Measurements from ENCODE around the gene MARCHF2.

GRCh38 chr19:8367327-8368001, 45.6 kb upstream of the MARCHF2 start:
- TF ChIP-seq, protein P1, sequence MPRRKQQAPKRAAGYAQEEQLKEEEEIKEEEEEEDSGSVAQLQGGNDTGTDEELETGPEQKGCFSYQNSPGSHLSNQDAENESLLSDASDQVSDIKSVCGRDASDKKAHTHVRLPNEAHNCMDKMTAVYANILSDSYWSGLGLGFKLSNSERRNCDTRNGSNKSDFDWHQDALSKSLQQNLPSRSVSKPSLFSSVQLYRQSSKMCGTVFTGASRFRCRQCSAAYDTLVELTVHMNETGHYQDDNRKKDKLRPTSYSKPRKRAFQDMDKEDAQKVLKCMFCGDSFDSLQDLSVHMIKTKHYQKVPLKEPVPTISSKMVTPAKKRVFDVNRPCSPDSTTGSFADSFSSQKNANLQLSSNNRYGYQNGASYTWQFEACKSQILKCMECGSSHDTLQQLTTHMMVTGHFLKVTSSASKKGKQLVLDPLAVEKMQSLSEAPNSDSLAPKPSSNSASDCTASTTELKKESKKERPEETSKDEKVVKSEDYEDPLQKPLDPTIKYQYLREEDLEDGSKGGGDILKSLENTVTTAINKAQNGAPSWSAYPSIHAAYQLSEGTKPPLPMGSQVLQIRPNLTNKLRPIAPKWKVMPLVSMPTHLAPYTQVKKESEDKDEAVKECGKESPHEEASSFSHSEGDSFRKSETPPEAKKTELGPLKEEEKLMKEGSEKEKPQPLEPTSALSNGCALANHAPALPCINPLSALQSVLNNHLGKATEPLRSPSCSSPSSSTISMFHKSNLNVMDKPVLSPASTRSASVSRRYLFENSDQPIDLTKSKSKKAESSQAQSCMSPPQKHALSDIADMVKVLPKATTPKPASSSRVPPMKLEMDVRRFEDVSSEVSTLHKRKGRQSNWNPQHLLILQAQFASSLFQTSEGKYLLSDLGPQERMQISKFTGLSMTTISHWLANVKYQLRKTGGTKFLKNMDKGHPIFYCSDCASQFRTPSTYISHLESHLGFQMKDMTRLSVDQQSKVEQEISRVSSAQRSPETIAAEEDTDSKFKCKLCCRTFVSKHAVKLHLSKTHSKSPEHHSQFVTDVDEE (CRISPR knock-in tag; IDR thresholded peaks at IDR 0.05), result peak; percentile 58; the same call in 1 of the 2 replicates
- TF ChIP-seq PPARA (CRISPR knock-in tag; IDR thresholded peaks at IDR 0.05; ENCODE audit: borderline replicate concordance) (peak; percentile 98), ZNF8 (CRISPR knock-in tag; IDR thresholded peaks at IDR 0.05) (no peak), OSR1 (CRISPR knock-in tag; IDR thresholded peaks at IDR 0.05) (no peak), ZFP30 (CRISPR knock-in tag; IDR thresholded peaks at IDR 0.05) (no peak), ISL1 (CRISPR knock-in tag; IDR thresholded peaks at IDR 0.05) (no peak), ZNF565 (CRISPR knock-in tag; conservative IDR thresholded peaks at IDR 0.05; ENCODE audit: low read depth) (no peak), GLIS3 (CRISPR knock-in tag; IDR thresholded peaks at IDR 0.05) (no peak)
- TF ChIP-seq, protein P2, sequence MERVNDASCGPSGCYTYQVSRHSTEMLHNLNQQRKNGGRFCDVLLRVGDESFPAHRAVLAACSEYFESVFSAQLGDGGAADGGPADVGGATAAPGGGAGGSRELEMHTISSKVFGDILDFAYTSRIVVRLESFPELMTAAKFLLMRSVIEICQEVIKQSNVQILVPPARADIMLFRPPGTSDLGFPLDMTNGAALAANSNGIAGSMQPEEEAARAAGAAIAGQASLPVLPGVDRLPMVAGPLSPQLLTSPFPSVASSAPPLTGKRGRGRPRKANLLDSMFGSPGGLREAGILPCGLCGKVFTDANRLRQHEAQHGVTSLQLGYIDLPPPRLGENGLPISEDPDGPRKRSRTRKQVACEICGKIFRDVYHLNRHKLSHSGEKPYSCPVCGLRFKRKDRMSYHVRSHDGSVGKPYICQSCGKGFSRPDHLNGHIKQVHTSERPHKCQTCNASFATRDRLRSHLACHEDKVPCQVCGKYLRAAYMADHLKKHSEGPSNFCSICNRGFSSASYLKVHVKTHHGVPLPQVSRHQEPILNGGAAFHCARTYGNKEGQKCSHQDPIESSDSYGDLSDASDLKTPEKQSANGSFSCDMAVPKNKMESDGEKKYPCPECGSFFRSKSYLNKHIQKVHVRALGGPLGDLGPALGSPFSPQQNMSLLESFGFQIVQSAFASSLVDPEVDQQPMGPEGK (CRISPR knock-in tag; IDR thresholded peaks at IDR 0.05; ENCODE audit: borderline replicate concordance), result peak; percentile 86; the same call in 1 of the 2 replicates
- TF ChIP-seq, protein P3, sequence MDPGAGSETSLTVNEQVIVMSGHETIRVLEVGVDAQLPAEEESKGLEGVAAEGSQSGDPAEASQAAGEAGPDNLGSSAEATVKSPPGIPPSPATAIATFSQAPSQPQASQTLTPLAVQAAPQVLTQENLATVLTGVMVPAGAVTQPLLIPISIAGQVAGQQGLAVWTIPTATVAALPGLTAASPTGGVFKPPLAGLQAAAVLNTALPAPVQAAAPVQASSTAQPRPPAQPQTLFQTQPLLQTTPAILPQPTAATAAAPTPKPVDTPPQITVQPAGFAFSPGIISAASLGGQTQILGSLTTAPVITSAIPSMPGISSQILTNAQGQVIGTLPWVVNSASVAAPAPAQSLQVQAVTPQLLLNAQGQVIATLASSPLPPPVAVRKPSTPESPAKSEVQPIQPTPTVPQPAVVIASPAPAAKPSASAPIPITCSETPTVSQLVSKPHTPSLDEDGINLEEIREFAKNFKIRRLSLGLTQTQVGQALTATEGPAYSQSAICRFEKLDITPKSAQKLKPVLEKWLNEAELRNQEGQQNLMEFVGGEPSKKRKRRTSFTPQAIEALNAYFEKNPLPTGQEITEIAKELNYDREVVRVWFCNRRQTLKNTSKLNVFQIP (CRISPR knock-in tag; IDR thresholded peaks at IDR 0.05; ENCODE audit: borderline replicate concordance, low read depth), result no peak
